OCI-LY7 (cell line): ENCODE results near the gene GSN.

Source experiments
- CTCF ChIP-seq: fragments of 200-600 bp; sonication (generic); conservative IDR thresholded peaks from 2 replicates; pipeline ENCODE4 v1.5.1; 2014; ENCODE audit warnings: mild to moderate bottlenecking, antibody characterized with exemption, low read length, moderate library complexity, mixed read lengths
- EZH2phosphoT487 ChIP-seq: fragments of 200-600 bp; sonication (generic); IDR thresholded peaks from 2 replicates; pipeline ENCODE4 v1.6.1; 2018; ENCODE audit warnings: low read depth, borderline replicate concordance, mild to moderate bottlenecking, mixed run types, antibody characterized with exemption, low read length, moderate library complexity, mixed read lengths

GRCh38 chr9:121345070-121345469 is 77.1 kb downstream of the GSN start:
- no peak for TF ChIP-seq EZH2phosphoT487
- TF ChIP-seq CTCF, result no peak
